GM23338 (cell line): Measurements from ENCODE around the gene TOP2A.

ENCODE experiments used
- EZH2 ChIP-seq: fragments of 200-600 bp; sonication (generic); IDR thresholded peaks from one replicate; pipeline ENCODE4 v1.8.0; 2017; ENCODE audit warnings: antibody characterized with exemption, mild to moderate bottlenecking, low read depth; ENCODE audit not compliant: unreplicated experiment
- EZH2phosphoT487 ChIP-seq: fragments of 200-600 bp; sonication (generic); IDR thresholded peaks from one replicate; pipeline ENCODE4 v1.8.1; 2018; ENCODE audit warnings: antibody characterized with exemption; ENCODE audit not compliant: unreplicated experiment
- REST ChIP-seq: IDR thresholded peaks from one replicate; pipeline ENCODE4 v1.6.1; 2018; ENCODE audit warnings: antibody characterized with exemption; ENCODE audit not compliant: unreplicated experiment
- TF ChIP-seq, protein P1 (sequence below), 2 experiments: fragments of 200-600 bp in 1 of 2; sonication (generic) in 1 of 2; conservative IDR thresholded peaks; 2 replicates each; pipeline versions ENCODE4 v1.5.1 to v1.6.1; 2016 to 2017; ENCODE audit warnings: antibody characterized with exemption in 2 of 2, low read depth in 2 of 2, mild to moderate bottlenecking in 2 of 2, moderate library complexity in 1 of 2

DNA sequence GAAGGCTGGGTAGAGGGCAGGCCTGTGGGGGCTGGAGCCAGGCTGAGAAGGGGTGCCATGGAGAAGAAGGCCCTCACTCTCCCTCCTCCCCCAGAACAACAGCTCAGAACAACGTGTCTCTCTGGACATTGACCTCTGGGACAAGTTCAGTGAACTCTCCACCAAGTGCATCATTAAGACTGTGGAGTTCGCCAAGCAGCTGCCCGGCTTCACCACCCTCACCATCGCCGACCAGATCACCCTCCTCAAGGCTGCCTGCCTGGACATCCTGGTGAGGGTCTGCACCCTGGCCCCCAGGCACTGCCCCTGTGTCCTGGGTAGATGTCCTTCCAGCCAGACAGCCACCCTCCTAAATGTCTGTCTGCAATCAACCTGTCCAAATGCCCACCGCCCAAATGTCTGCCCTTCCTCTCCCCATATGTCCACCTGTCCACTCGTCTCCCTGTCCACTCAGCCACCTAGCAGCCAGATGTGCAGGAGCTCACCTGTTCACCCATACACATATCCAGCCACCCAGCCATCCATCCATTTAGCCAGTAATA, 65.4 kb downstream of the TOP2A start:
- TF ChIP-seq EZH2 (no peak), REST (no peak), EZH2phosphoT487 (no peak)
- TF ChIP-seq, protein P1, sequence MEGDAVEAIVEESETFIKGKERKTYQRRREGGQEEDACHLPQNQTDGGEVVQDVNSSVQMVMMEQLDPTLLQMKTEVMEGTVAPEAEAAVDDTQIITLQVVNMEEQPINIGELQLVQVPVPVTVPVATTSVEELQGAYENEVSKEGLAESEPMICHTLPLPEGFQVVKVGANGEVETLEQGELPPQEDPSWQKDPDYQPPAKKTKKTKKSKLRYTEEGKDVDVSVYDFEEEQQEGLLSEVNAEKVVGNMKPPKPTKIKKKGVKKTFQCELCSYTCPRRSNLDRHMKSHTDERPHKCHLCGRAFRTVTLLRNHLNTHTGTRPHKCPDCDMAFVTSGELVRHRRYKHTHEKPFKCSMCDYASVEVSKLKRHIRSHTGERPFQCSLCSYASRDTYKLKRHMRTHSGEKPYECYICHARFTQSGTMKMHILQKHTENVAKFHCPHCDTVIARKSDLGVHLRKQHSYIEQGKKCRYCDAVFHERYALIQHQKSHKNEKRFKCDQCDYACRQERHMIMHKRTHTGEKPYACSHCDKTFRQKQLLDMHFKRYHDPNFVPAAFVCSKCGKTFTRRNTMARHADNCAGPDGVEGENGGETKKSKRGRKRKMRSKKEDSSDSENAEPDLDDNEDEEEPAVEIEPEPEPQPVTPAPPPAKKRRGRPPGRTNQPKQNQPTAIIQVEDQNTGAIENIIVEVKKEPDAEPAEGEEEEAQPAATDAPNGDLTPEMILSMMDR (conservative IDR thresholded peaks at IDR 0.05; ENCODE audit: low read depth in 2 of 2) = no peak
